GM18909 (cell line): ENCODE measurements around the gene OTOP2.

Experiments used
- ATAC-seq: cut with Tn5 transposase; IDR thresholded peaks from one replicate; pipeline ENCODE4 v1.9.1; 2021; ENCODE audit warnings: mild to moderate bottlenecking; ENCODE audit not compliant: unreplicated experiment, poor library complexity

The OTOP2 gene

DNA sequence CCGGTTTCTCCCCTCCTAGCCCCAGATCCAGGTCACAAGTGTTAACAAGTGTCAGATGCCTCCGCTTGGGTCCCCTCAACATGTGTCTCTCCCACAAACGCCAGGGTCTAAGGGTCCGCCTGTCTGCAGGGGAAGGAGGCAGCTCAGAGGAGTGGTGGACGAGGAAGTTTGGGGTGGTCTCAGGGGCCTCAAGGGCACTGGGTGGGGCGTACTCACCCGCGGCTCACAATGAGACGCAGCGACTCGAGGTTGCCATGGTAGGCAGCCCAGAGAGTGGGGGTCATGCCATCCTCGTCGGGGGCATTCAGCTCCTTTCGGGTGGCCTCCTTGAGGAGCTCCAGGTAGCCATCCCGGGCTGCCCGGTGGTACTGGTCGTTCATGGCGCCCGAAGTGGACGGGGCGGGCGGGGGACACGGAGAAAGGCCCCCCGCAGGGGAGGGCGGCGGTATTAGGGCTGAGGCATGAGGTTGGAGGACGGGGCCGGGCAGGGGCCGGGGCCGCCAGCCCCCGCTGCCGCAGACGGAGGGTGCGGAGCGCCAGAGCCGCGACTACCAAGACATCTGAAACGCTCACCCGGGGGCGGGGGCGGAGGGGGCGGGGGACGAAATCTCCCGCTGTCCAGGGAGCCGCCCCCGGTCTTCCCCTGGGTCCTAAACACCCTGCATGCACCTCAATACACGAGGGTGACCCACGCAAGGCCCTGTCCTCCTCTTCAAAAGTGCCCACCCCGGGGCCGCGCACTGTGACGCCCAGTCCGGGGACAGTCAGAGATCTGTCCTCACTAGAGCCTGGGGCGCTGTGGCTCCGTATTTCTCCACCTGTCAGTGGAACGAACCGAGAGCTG is 1.2 kb upstream of the OTOP2 start, which contains the start of gene USH1G:
Gene USH1G (minus strand): TSS at position 562 of the 844 bp plus-strand sequence. CDS start 182 bp downstream, at position 380.
- ATAC-seq = no peak

DNA sequence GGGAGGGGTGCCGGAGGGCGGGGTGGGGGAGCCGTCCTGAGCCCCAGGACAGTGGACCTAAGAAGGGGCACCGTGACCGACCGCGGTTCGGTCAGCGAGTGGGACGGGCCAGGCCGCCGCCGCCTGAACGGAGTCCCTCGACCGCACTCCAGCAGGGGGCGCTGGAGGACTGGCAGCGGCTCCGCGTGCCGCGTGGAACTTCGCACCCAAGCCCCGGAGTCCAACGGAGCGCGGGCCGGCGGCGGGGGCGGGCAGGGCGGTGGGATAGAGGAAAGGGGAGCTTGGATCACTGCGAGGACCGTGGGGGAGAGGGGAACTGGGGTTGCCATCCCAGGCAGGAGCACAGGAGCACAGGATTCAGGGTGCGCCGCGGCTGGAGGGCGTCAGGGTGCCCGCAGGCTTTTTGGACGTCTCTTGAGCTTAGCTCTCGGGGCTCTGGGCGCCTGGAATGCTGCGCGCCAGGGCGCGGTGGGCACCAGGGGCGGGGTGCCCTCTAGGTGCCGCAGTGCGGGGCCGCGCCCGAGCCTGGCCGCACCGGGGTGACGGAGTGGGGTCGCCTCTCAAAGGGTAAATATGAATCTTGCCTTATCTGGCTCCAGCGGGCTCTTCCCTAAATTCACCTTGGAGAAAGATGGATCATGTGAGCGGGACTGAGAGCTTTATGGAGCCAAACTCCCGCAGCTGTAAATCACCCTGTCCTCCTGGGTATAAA is 379 bp upstream of the OTOP2 start:
- ATAC-seq = no peak

DNA sequence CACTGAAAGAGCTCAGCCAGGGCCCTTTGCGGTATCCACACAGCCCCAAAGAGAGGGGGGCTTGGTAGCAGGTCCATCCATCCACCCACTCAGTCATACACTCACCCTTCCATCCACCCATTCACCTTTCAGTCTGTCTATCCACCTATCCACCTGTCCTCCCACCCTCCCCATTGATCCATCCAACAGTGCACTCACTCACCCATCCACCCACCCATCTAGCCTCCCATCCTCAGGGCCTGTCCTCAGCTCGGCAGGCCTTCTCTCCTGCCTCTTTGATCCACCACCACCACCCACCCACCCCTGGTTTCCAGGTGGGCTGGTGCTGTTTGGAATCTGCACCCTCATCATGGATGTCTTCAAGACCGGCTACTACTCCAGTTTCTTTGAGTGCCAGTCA is 1.2 kb downstream of the OTOP2 start:
- ATAC-seq = no peak

DNA sequence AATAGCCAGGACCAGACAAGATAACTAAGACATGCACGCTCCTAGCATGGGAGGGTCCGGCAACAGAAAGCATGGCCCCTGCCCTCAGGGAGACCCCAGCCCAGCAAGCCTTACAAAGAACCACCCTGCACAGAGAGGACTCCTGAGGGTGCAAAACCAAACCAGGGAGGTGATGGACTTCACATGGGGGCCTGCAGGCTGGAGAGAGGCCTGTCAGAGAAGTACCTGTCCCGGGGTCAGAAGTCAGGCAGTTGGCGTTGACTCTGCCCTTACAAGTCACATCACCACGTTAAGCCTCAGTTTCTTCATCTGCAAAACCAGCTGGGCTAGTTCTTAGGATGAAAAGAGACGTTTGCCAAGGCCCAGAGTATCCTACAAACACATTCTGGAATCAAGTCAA is 4.7 kb downstream of the OTOP2 start:
- no peak for ATAC-seq

DNA sequence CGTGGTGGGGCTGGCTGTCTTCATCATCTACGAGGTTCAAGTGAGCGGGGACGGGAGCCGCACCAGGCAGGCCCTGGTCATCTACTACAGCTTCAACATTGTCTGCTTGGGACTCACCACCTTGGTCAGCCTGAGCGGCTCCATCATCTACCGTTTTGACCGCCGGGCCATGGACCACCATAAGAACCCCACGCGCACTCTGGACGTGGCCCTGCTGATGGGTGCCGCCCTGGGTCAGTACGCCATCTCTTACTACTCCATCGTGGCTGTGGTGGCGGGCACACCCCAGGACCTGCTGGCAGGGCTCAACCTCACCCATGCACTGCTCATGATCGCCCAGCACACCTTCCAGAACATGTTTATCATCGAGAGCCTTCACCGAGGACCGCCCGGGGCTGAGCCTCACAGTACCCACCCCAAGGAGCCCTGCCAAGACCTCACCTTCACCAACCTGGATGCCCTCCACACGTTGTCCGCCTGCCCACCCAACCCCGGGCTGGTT is 6.5 kb downstream of the OTOP2 start:
- ATAC-seq = no peak

DNA sequence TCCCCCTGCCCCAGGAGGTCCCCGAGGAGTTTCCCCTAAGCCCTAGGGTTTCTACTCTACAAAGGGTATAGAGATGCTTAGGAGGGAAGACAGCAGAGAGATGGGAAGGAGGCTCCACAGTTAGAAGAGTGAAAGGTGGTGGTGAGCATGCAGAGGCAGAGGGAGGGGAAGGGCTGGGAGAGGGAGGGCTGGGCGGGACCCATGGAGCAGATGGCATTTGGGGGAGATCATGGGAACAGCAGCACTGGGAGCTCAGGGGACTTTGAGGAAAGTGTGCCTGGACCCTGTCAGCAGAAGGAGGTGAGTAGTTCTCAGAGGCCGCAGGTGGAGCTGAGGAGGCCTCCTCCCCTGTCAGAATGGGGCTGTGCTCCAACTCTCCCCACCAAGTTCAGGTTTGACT is 11.0 kb downstream of the OTOP2 start:
- ATAC-seq = no peak

DNA sequence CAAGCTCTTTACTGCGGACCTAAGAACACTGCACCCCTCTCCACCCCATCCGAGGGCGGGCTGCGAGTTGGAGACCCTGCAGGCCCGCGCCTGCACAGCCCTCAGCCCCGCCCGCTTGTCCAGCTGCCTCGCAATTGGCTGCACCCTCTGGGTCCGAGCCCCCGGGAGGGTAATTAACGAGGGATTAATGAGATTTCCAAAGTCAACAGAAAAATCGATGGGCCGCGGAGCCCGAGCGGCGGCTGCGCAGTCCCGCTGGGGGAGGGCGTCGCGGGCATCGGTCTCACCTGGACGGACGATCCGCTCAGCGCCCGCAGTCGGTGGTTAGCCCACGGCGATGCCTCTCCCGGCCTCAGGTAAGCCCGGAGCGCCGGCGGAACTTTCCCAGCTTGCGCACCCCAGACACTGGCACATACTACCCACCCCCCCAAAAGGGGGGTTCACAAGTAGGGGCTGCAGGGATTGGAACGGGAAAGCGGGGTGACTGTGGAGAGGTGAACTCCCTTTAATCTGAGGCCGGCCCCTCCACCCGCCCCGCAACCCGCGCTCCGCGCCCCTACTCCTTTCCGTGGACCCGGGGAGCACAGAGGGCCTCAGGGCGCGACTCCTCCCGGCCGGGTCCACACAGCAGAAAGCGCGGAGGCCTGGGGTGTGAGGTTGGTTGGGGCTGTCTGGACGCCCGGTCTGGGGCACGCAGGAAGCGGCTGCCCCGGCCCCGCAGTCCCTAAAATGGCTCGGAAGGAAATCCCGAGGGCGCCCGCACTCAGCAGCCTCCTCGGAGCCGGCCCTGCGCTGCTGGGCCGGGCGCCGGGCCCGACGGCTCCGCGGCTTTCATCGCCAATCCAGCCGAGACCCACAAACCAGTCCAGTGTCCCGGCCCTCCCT is 11.8 kb downstream of the OTOP2 start, which contains the start of gene OTOP3:
Gene OTOP3 (plus strand): TSS at position 314 of the 885 bp plus-strand sequence. CDS start 24 bp downstream, at position 338.
- ATAC-seq = no peak

DNA sequence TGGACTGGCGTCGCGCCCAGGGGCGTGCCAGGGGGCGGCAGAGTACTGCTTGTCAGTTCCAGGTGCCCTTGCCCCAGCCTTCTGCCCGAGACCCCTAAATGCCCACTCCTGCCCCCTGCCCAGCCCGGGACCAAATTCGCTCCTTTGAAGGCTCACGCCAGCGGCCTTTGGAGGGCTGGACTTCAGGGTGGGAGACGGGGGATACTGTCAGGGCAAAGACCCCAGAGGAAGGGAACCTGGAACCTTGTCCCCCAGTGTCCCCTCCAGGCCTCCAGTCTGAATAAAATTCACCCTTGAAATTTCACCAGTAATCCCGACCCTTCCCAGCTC is 12.4 kb downstream of the OTOP2 start:
- ATAC-seq = no peak

DNA sequence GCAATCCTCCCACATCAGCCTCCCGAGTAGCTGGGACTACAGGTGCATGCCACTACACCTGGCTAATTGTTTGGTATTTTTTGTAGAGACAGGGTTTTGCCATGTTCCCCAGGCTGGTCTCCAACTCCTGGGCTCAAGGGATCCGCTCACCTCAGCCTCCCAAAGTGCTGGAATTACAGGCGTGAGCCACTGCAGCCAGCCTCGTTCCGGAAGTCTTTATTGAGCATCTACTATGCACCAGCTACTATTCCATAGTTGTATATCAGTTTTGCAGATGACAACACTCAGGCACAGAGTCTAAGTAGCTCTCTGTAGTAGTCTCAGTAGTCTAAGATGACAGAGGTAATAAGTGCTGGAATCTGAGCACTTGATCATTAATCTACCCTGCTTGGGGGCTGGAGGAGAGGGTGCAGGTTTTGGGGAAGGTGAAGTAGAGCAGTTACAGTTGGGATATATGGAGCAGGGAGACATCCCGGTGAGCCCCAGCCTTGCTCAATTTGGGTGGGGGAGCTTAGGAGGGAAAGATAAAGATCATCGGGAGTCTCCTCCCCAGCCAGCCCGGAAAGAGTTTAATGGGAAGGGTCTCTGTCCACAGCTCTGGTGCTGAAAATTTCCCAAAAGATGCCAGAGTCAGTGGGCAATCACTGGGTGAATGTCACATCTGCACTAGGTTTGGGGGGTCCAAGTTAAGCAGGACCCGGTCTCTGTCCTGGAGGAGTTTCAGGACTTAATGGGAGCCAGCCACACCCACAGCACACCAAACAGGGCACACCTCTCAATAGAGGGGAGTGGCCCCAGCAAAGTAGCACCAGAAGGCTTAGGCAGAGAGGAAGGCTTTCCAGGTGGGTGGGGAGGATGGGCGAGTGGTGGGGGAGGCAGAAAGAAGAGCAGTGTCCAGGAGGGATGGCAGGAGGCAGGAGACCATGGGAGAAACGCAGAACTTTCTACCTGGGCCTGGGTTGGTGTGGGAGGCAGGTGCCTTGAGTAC is 13.3 kb downstream of the OTOP2 start:
- no peak for ATAC-seq

DNA sequence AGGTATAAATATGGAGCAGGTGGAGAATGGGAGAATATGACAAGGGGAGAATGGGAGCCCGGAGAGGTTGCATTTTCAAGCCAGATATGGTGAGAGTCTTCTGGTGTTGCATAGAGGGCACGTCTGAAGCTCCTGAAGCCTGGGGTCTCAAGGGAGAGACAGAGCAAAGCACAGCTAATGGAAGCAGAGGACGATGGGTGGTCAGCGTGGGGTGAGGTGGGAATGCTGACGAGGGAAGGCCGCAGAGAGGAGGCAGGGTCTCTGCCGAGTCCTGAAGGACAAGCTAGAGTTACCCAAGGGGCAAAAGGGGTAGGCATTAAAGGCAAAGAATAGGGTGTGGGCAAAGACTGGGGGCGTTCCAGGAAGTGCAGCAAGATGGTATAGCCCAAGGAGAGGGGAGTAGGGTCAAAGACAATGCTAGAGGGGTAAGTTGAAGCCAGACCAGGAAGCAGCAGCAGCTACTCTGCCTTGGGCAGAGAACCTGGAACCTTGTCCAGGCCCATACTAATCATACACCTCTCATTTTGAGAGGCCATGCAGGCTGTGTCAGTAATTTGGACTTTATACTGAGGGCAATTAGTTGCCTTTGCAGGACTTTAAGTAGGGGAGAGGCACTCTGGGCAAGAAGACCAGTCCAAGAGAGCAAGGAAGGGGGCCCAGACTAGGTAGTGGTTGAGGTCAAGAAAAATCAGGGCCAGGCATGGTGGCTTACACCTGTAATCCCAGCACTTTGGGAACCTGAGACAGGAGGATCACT is 14.3 kb downstream of the OTOP2 start:
- no peak for ATAC-seq

DNA sequence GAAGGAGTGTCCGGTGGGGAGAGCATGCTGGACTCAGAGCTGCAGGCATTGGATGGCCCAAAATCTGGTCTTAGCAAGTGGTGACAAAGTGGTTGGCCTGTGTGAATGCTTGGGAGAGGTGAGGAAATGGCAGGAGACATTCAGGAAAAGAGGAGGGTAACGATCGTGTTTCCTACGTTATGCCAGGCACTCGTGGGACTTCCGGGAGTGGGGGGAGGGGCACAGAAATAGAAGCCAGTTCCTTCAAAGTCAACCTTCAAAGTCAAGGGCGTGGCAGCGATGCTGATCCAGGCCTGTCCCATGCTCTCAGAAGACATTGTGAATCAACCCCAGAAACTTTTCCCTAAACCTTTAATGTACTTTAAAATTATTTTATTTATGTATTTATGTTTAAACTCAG is 15.5 kb downstream of the OTOP2 start:
- no peak for ATAC-seq

DNA sequence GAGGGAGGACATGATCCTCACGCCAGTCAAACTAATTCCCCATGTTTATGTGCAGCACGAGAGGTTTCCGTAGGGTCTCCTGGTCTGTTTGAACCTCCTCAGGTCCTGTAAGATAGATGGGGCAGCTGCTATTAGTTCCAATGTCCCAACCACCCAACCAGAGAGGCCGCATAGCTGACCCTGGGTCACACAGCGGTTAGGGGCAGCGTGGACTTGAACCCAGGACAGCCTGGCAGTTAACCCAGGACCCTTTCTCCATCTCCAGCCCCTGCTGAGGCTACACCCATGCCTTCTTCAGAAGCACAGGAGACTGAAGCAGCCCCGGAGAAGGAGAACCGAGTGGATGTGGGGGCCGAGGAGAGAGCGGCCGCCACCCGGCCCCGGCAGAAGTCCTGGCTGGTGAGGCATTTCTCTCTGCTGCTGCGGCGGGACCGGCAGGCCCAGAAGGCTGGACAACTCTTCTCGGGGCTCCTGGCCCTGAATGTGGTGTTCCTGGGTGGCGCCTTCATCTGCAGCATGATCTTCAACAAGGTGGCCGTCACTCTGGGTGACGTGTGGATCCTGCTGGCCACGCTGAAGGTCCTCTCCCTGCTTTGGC is 17.2 kb downstream of the OTOP2 start:
- no peak for ATAC-seq

DNA sequence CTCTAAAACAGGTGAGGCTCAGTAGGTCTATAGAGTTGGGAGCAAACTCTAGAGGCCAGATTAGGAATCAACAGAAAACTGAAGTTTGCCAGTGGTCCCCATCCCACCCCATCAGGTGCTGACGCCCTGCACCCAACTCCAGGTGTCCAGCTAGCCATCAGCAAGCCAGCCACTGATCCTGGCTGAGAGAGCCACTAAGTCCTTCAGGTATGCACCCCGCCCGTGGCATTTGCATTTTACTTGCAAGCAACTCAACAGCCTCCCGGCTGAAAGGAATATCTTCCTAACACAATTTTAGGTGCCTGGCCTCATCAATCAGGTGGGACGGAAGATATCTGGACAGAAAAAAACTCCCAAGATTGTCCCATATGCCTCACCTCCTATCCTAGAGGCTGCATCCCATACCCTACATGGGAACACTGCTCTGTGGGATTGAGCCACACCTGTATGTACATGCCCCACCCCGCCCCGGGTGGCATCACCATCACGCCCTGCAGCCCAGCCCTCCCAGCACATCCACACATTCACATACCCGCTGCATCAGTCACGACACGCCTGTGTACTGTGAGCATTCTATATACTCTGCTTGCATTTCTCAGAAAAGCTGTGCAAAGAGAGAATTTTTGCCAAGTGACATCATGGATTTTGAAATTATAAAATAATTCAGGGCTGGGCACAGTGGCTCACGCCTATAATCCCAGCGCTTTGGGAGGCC is 19.9 kb downstream of the OTOP2 start:
- no peak for ATAC-seq

DNA sequence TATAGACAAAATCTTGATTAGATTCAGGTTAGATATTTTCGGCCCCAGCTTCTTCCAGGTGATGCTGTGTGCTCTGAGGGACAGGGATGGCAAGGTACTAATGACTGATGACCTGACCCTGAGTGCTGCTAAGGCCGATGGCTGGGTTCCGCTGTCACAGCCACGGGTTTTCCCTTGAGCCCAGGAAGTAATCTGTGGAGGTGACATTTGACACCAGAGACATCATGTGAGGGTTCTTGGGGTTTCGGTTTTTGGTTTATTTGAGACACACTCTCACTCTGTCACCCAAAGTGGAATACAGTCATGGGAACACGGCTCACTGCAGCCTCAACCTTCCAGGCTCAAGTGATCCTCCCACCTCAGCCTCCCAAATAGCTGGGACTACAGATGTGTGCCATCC is 21.5 kb downstream of the OTOP2 start:
- no peak for ATAC-seq

DNA sequence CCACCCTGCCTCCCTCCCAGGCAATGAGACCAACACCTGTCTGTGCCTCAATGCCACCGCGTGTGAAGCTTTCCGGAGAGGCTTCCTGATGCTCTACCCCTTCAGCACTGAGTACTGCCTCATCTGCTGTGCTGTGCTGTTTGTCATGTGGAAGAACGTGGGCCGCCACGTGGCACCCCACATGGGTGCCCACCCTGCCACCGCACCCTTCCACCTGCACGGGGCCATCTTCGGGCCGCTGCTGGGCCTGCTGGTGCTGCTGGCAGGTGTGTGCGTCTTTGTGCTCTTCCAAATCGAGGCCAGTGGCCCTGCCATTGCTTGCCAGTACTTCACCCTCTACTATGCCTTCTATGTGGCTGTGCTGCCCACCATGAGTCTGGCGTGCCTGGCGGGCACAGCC is 22.6 kb downstream of the OTOP2 start:
- ATAC-seq = no peak

DNA sequence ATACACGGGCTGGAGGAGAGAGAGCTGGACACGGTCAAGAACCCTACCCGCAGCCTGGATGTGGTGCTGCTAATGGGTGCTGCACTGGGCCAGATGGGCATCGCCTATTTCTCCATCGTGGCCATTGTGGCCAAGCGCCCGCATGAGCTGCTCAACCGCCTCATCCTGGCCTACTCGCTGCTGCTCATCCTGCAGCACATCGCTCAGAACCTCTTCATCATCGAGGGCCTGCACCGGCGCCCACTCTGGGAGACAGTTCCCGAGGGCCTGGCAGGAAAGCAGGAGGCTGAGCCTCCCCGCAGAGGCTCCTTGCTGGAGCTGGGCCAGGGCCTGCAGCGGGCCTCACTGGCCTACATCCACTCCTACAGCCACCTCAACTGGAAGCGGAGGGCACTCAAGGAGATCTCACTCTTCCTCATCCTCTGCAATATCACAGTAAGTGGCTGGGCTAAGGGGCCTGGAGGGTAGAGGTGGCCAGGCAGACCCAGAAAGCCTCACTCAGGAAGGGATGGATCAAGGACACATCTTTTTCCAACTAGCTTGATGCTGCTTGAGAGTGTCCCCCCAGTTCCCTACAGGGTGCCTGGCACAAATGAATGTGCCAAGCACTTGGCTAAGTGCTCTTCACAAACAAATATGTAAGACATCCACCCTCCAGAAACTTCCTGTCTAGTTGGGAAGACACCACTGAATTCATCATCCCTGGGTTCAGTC is 23.1 kb downstream of the OTOP2 start:
- ATAC-seq = no peak
